ENCODE measurements around the gene KIAA0513.

GRCh38 chr16:84996365-84996764 lies 31.2 kb upstream of the KIAA0513 start:
- no peak for TF ChIP-seq CTCF (IDR thresholded peaks at IDR 0.05; ENCODE audit: insufficient read depth, low read length, poor library complexity, severe bottlenecking)
- no peak for TF ChIP-seq EZH2phosphoT487 (conservative IDR thresholded peaks at IDR 0.05; ENCODE audit: low read length)
